ENCODE measurements around the gene MYO1F. TPM values are rescaled to one million over a fixed set of nuclear protein-coding genes. Genes with fewer than 3 reads are reported as not detected.
"Not testable (repeated sequence)": the region's sequence is repeated elsewhere in the genome, so short reads cannot be mapped to it uniquely, and the experiment has no call there.

The MYO1F gene
- 0.03 and 0.52 TPM in 2 replicates for total RNA-seq (2014; rRNA removed; shearing (Covaris generic); ENCODE audit: low replicate concordance)

DNA sequence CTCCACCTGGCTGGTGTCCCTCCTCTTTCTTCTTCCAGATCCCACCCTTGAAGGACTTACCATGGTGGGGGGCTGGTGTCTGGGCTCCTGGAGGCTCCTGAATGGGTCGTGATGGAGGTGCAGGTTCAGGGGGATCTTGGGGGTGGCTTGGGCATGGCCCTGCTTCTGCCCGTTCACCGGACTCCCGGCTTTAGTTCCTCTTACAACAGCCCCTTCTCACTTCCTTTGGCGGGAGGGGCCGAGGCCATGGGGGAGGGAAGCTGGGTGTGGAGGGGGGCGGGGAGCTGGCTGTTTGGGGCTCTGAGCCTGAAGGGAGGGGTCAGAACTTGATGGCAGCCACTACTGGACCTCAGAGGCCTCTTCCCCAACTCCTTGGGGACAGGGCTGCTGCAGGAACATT lies at the start of gene MYO1F:
TSS of gene MYO1F (minus strand) at position 196 of the 400 bp plus-strand sequence. CDS start at position 63, 133 bp downstream.
- in situ Hi-C loops (cut with HindIII; ENCODE audit: low pct_unique_long_range_greater_than_20kb, low sequenced_read_pairs), result no loop called here
- DNase-seq (ENCODE audit: low read depth), result no peak

DNA sequence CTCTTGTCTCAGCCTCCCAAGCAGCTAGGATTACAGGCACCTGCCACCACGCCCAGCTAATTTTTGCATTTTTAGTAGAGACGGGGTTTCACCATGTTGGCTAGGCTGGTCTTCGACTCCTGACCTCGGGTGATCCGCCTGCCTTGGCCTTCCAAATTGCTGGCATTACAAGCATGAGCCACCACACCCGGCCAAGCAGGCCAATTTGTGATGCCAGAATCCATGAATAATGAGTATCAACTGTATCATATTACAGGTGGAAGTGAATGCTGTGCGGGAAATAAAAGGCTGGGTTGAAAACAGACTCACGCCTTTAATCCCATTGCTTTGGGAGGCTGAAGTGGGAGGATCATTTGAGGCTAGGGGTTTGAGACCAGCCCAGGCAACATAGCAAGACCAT lies 49.6 kb upstream of the MYO1F start:
- DNase-seq (ENCODE audit: low read depth), result no peak
- in situ Hi-C loops (cut with HindIII; ENCODE audit: low pct_unique_long_range_greater_than_20kb, low sequenced_read_pairs), result no loop called here

DNA sequence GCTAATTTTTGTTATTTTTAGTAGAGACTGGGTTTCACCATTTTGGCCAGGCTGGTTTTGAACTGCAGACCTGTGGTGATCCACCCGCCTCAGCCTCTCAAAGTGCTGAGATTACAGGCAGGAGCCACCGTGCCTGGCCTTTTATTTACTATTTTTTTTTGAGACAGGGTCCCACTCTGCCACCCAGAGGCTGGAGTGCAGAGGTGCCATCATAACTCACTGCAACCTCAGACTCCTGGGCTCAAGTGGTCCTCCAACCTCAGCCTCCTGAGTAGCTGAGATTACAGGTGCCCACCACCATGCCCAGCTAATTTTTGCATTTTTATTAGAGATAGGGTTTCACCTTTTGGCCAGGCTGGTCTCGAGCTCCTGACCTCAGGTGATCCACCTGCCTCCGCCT lies 45.6 kb upstream of the MYO1F start:
- in situ Hi-C loops (cut with HindIII; ENCODE audit: low pct_unique_long_range_greater_than_20kb, low sequenced_read_pairs); DNase-seq (ENCODE audit: low read depth): not testable (repeated sequence)

DNA sequence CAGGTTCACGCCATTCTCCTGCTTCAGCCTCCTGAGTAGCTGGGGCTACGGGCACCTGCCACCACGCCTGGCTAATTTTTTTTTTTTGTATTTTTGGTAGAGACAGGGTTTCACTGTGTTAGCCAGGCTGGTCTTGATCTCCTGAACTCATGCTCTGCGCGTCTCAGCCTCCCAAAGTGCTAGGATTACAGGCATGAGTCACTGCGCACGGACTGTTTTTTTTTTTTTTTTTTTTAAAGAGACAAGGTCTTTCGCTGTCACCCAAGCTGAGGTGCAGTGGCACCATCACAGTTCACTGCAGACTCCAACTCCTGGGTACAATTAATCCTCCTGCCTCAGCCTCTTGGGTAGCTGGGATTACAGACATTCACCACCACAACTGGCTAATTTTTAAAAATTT lies 41.5 kb upstream of the MYO1F start:
- no peak for DNase-seq (ENCODE audit: low read depth)
- in situ Hi-C loops (cut with HindIII; ENCODE audit: low pct_unique_long_range_greater_than_20kb, low sequenced_read_pairs), result no loop called here

DNA sequence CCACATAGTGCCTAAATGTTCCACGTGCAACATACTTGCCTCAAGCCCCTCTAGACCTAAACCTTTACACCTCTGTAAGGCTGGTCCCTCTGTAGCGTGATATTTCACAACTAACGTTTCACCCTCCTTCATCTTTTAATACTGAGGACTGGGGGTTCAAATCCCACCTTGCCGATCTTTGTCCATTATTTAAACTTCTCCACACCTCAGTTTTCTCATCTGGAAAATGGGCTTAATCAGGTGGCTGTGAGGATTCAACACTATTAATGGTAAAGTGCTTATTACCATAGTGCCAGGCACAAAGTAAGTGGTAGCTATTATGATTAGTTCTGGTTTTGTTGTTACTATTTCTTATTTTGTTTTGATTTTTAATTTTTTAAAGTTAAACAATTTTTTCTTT lies 40.7 kb upstream of the MYO1F start:
- in situ Hi-C loops (cut with HindIII; ENCODE audit: low pct_unique_long_range_greater_than_20kb, low sequenced_read_pairs), result no loop called here
- DNase-seq (ENCODE audit: low read depth), result no peak

DNA sequence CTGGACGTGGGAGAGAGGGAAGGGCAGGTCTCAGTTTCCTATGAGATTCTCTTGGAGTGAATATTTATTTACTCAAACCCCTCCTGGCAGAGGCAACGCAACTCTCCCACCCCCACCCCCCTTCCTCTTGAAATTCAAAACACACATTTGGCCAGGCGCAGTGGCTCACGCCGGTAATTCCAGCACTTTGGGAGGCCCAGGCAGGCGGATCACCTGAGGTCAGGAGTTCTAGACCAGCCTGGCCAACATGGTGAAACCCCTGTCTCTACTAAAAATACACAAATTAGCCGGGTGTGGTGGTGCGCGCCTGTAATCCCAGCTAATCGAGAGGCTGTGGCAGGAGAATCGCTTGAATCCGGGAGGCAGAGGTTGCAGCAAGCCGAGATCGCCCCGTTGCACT lies 40.1 kb upstream of the MYO1F start:
- DNase-seq (ENCODE audit: low read depth); in situ Hi-C loops (cut with HindIII; ENCODE audit: low pct_unique_long_range_greater_than_20kb, low sequenced_read_pairs): not testable (repeated sequence)

DNA sequence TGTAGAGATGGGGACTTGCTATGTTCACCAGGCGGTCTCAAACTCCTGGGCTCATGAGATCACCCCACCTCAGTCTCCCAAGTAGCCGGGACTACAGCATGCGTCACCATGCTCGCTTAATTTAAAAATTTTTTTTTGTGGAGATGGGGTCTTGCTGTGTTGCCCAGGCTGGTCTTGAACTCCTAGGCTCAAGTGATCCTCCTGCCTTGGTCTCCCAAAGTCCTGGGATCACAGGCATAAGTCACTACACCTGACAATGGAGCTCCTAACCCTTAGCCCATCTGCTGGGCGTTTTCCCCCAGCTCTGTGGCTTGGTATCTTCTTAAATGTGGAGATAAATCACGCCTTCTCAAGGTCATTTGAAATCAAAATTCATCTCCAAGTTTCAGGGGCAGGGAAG lies 39.6 kb upstream of the MYO1F start:
- in situ Hi-C loops (cut with HindIII; ENCODE audit: low pct_unique_long_range_greater_than_20kb, low sequenced_read_pairs), result no loop called here
- DNase-seq (ENCODE audit: low read depth), result no peak

DNA sequence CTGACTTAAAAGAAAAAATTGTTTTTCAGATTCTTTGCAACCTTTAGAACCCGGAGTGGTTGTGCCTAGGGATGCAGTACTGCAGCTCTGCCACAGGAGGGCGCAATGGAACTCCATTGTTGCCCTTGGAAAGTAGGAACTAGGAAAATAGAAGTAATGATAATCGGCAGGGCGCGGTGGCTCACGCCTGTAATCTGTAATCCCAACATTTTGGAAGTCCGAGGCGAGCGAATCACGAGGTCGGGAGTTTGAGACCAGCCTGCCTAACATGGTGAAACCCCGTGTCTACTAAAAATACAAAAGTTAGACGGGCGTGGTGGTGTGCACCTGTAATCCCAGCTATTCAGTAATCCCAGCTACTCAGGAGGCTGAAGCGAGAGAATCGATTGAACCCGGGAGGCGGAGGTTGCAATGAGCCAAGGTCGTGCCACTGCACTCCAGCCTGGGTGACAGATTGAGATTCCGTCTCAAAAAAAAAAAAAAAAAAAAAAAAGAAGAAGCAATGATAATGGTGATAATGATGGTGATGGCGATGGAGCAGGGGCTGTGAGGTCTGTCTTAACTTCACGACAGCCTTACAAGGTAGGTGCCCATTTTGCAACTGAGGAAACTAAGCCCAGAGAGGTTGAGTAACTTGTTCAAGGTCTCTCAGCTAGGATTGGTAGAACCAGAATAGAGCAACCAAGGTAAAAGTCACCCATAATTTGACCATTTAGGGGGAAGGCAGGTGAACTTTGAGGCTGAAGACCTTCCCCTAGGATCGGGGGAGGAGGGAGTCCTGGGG lies 38.8 kb upstream of the MYO1F start:
- in situ Hi-C loops (cut with HindIII; ENCODE audit: low pct_unique_long_range_greater_than_20kb, low sequenced_read_pairs), result no loop called here
- no peak for DNase-seq (ENCODE audit: low read depth)

DNA sequence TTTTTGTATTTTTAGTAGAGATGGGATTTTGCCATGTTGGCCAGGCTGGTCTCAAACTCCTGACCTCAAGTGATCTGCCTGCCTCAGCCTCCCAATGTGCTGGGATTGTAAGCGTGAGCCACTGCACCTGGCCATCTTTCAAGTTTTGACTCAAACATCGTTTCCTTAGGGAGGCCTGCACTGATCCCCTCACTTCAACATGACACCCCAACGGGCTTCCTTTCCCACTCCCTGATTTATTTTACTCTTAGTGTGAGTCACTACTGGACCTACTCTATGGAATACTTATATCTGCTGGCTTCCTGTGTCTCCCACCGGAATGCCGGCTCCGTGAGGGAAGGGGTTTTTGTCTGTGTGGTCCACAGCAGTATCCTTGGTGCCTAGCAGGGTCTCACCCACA lies 37.8 kb upstream of the MYO1F start:
- in situ Hi-C loops (cut with HindIII; ENCODE audit: low pct_unique_long_range_greater_than_20kb, low sequenced_read_pairs), result no loop called here

DNA sequence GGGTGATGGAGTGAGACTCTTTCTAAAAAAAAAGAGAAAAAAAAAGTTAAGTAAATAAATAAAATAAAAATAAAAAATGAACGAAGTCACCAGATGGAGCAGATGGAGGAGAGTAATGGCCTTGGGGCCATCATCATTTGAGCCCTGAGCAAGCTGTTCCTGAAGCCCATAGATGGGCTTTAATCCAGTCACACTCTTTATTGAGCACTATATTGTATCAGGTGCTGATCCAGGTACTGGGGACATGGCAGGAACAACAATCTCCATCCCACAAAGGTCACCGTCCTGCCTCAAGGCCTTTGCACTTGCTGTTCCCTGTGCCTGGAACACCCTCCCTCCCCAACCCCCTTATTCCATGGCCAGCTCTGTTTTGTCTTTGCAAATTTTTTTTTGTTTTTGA lies 37.2 kb upstream of the MYO1F start:
- no peak for DNase-seq (ENCODE audit: low read depth)
- in situ Hi-C loops (cut with HindIII; ENCODE audit: low pct_unique_long_range_greater_than_20kb, low sequenced_read_pairs), result no loop called here

More for the DNA sequence above, 37.8 kb upstream of the MYO1F start:
- no peak for DNase-seq (ENCODE audit: low read depth)

DNA sequence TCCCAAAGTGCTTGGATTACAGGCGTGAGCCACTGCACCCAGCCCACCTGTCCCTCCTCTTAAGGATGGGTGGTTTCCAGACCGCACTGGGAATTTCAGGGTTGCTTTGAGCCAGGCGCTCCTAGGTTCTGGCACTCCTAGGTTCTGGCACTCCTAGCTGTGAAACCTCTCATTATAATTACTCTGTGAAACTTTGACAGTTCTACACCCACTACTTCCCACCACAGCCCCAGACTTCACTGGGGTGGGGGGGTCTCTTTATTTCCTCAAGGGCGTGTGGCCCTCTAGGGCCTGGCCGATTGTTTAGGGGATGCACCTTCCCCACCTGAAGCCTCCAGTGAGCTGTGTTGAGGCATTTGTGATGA lies 35.5 kb upstream of the MYO1F start:
- DNase-seq (ENCODE audit: low read depth), result no peak
- in situ Hi-C loops (cut with HindIII; ENCODE audit: low pct_unique_long_range_greater_than_20kb, low sequenced_read_pairs), result no loop called here

DNA sequence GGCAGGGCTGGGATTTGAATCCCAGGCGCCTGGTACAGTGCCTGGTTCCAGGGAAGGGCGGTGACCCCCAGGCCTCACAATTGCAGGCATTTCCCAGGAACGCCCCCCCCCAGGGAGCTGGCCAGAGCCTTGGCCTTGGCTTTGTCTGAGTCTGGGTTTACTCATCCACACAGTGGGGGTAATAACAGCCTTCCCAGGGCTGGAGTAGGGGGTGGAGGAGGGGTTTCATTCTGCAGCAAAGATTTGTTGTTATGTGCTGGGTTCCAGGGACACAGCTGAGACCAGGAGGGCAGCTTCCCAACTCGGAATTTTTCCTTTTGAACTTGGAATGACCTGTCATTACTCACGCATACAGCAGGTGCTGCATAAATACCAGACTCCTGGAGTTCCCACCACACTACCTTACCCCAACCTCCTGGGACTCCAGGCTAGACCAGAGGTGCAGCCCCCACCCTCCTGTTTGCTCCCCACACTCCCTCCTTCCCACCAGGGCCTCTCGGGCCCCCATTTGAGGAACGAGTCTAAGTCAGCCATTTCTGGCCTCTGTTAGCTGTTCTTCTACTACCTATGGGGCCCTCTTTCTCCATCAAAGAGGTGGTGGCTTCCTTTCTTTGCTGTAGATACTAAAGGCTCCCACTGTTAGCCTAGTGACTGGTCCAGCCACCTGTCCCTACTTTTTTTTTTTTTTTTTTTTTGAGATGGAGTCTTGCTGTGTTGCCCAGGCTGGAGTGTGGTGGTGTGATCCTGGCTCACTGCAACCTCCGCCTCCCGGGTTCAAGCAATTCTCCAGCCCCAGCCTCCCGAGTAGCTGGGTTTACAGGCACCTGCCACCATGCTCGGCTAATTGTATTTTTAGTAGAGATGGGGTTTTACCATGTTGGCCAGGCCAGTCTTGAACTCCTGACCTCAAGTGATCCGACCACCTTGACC lies 34.9 kb upstream of the MYO1F start:
- DNase-seq (ENCODE audit: low read depth), result peak; percentile 30
- in situ Hi-C loops (cut with HindIII; ENCODE audit: low pct_unique_long_range_greater_than_20kb, low sequenced_read_pairs), result no loop called here

DNA sequence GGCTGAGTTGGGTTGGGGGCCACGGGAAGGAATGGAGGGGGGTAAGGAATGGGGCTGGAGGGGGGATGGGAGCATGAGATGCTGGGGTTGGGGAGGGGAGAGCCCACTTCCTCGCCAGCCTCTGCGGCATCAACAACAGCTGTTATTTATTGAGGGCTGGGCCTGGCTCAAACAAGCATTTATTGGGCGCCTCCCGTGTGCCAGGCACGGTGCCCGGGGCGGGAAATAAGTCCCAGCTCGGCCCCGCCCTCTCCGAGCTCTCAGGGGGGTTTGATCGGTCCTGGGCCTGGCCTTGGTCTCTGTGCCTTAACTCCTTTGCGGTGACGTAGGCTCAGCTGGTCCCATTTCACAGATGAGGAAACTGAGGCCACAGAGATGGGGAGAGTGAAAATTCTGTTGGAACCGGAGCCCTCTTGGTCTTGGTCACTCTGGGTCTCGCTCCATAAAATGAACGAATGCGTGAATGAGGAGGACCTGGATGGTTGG lies 34.2 kb upstream of the MYO1F start:
- in situ Hi-C loops (cut with HindIII; ENCODE audit: low pct_unique_long_range_greater_than_20kb, low sequenced_read_pairs), result no loop called here
- no peak for DNase-seq (ENCODE audit: low read depth)

DNA sequence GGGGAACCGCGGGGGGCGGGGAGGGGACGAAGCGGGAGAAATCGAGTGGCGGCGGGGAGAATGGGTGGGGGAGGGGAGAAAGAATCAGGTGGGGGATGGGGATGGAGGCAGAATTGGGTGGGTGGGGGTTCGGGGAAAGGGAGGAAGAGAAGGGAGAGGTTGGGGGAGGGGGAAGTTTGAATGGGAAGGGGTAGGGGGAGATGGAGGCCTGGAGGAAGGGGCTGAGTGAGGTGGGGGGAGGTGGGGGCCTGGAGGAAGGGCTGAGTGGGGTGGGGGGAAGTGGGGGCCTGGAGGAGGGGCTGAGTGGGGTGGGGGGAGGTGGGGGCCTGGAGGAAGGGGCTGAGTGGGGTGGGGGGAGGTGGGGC lies 33.7 kb upstream of the MYO1F start:
- DNase-seq (ENCODE audit: low read depth), result no peak
- in situ Hi-C loops (cut with HindIII; ENCODE audit: low pct_unique_long_range_greater_than_20kb, low sequenced_read_pairs), result no loop called here

DNA sequence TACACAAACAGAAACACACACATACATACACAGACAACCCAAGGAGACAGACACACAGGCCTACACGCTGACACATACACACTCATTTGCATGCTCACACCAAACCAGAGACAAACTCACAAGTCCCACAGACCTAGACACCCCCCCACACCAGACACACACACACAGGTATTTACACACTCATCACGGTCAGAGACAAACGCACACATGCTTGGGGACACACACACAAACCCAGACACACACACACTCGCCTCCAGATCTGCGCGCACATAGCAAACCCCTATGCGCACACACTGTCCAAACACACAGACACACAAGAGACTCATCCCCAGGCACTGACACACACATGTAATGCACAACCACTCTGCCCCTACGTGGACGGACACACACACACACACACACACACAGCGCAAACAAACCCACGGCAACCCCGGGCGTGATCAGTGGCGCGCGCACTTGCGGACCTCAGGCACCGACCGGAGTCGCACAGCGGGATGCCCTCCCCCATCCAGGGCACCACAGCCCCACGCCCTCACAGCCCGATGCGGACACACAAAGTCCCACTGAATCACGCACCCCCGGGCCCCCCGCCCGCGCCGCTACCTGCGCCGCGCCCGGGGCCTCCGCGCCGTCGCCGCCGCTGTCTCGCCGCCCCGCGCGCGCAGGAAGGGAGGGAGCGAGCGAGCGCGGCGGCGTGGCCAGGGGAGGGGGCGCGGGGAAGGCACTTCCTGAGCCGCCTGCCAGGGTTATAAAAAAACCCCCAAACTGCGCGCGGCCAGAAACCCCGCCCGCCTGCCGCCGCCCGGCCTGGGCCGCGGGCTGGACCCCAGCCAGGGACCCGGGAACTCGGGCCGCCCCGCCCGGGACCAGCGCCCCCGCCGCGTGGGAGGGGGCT lies 33.0 kb upstream of the MYO1F start, which contains the start of gene ADAMTS10:
TSS of gene ADAMTS10 (minus strand) at position 675 of the 895 bp plus-strand sequence. CDS start 5,005 bp downstream, outside the sequence.
- peak; percentile 24 for DNase-seq (ENCODE audit: low read depth)
- in situ Hi-C loops (cut with HindIII; ENCODE audit: low pct_unique_long_range_greater_than_20kb, low sequenced_read_pairs), result no loop called here

DNA sequence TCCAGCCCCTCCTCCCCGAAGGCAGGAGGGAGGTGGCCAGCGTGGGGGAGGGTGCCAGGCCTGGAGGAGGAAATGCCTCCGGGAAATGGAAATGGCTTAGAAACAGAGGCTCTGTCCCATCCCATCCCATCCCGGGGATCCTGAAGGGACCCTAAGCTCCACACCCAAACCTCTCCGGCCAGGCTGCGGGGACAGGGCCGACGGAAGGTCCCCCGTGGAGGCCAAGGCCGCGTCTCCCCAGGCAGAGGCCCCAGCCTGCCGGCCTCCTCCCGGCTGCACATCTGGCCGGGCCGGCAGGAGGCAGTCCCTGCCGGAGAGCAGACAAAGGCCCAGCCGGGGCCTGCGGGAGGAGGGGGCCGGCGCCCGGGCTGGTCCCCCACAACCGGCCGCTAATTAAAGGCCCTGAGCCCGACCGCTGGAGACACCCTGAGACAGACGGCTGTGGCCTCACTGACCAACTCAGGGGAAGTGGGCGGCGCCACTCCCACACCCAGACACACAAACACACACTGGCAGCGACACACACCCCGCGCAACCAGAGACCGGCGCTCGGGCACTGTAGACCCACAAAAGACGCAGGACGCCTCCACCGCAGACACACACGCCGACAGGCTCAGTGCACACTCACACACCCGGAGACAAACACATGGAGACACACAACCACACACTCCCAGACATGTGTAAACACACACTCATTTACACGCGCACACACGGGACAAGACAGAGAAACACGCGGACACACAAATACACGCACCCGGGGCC lies 32.2 kb upstream of the MYO1F start:
- DNase-seq (ENCODE audit: low read depth), result peak; percentile 58
- in situ Hi-C loops (cut with HindIII; ENCODE audit: low pct_unique_long_range_greater_than_20kb, low sequenced_read_pairs), result no loop called here

DNA sequence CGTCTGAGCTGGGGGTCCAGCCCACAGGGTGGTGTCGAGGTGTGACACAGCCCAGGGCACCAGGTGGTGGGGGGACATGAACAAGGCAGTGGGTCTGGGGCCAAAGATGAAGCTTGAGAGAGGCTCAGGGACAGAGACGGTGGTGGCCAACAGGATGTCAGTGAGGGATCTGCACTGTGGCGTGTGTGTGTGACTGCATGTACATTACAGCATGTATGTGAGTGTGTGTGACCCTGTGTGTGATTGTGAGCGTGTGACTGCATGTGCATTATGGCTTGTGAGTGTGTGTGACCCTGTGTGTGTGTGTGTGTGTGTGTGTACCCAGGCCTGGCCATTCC lies 31.7 kb upstream of the MYO1F start:
- DNase-seq (ENCODE audit: low read depth), result no peak
- in situ Hi-C loops (cut with HindIII; ENCODE audit: low pct_unique_long_range_greater_than_20kb, low sequenced_read_pairs), result no loop called here

DNA sequence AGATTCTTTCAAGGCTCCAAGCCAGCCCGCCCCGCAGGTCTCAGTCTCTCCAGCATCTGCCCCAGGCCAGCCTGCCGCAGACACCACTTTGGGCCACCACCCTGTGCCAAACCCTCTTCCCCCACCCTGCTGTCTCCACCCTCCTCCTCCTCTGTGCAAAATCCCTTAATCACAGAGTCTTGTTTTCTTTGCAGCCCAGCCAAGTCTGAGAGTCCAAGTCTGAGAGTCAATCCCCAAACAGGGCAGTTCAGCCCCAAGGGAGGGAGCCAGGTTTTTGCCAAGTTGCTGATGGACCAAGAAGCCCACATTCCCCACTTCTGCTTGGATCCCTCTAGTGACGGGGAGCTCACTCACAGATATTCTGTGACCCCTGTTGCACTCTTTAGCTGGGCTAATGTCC lies 30.1 kb upstream of the MYO1F start:
- in situ Hi-C loops (cut with HindIII; ENCODE audit: low pct_unique_long_range_greater_than_20kb, low sequenced_read_pairs), result no loop called here
- no peak for DNase-seq (ENCODE audit: low read depth)

Data from Caki2 (cell line).